Measurements from ENCODE around the gene LRRTM4. TPM values are rescaled to one million over a fixed set of nuclear protein-coding genes. Genes with fewer than 3 reads are reported as not detected.
"Not testable (repeated sequence)": the region's sequence is repeated elsewhere in the genome, so short reads cannot be mapped to it uniquely, and the experiment has no call there.

LRRTM4 gene
- polyA plus RNA-seq, 3 donors: 1.2 to 1.8 (median 1.8) TPM

GRCh38 chr2:77190721-77191346 is 331.3 kb downstream of the LRRTM4 start:
- no peak for DNase-seq (ENCODE audit: low read depth in 3 of 3, low spot score in 2 of 3)

GRCh38 chr2:77185052-77185451 is 337.1 kb downstream of the LRRTM4 start:
- no peak for DNase-seq (ENCODE audit: low read depth in 3 of 3, low spot score in 2 of 3)

GRCh38 chr2:77179297-77179696 is 342.9 kb downstream of the LRRTM4 start:
- no peak for DNase-seq (ENCODE audit: low read depth in 3 of 3, low spot score in 2 of 3)

GRCh38 chr2:77175266-77175780 is 346.9 kb downstream of the LRRTM4 start:
- DNase-seq (ENCODE audit: low read depth in 3 of 3, low spot score in 2 of 3): not testable (repeated sequence)

GRCh38 chr2:77169426-77169825 is 352.8 kb downstream of the LRRTM4 start:
- DNase-seq (ENCODE audit: low read depth in 3 of 3, low spot score in 2 of 3): no peak

- not testable (repeated sequence) for DNase-seq (ENCODE audit: low read depth in 3 of 3, low spot score in 2 of 3)
Observed at GRCh38 chr2:77164021-77164420, 358.2 kb downstream of the LRRTM4 start.

GRCh38 chr2:77161009-77161408 is 361.2 kb downstream of the LRRTM4 start:
- DNase-seq (ENCODE audit: low read depth in 3 of 3, low spot score in 2 of 3): no peak

- no peak for DNase-seq (ENCODE audit: low read depth in 3 of 3, low spot score in 2 of 3)
Observed at GRCh38 chr2:77156599-77156998, 365.6 kb downstream of the LRRTM4 start.

- DNase-seq (ENCODE audit: low read depth in 3 of 3, low spot score in 2 of 3): no peak
Observed at GRCh38 chr2:77155511-77155910, 366.7 kb downstream of the LRRTM4 start.

- DNase-seq (ENCODE audit: low read depth in 3 of 3, low spot score in 2 of 3): no peak
Observed at GRCh38 chr2:77149565-77149964, 372.6 kb downstream of the LRRTM4 start.

GRCh38 chr2:77147153-77147552 is 375.0 kb downstream of the LRRTM4 start:
- DNase-seq (ENCODE audit: low read depth in 3 of 3, low spot score in 2 of 3): no peak

- DNase-seq (ENCODE audit: low read depth in 3 of 3, low spot score in 2 of 3): no peak
Observed at GRCh38 chr2:77144772-77145171, 377.4 kb downstream of the LRRTM4 start.

GRCh38 chr2:77142141-77142540 is 380.0 kb downstream of the LRRTM4 start:
- DNase-seq (ENCODE audit: low read depth in 3 of 3, low spot score in 2 of 3): no peak

- not testable (repeated sequence) for DNase-seq (ENCODE audit: low read depth in 3 of 3, low spot score in 2 of 3)
Observed at GRCh38 chr2:77128479-77128878, 393.7 kb downstream of the LRRTM4 start.

- no peak for DNase-seq (ENCODE audit: low read depth in 3 of 3, low spot score in 2 of 3)
Observed at GRCh38 chr2:77127345-77127744, 394.8 kb downstream of the LRRTM4 start.

GRCh38 chr2:77121518-77121917 is 400.7 kb downstream of the LRRTM4 start:
- DNase-seq (ENCODE audit: low read depth in 3 of 3, low spot score in 2 of 3): no peak

GRCh38 chr2:77119333-77119732 is 402.8 kb downstream of the LRRTM4 start:
- no peak for DNase-seq (ENCODE audit: low read depth in 3 of 3, low spot score in 2 of 3)

GRCh38 chr2:77108915-77109314 is 413.3 kb downstream of the LRRTM4 start:
- no peak for DNase-seq (ENCODE audit: low read depth in 3 of 3, low spot score in 2 of 3)

GRCh38 chr2:77105008-77105407 is 417.2 kb downstream of the LRRTM4 start:
- no peak for DNase-seq (ENCODE audit: low read depth in 3 of 3, low spot score in 2 of 3)

GRCh38 chr2:77104554-77104953 is 417.6 kb downstream of the LRRTM4 start:
- DNase-seq (ENCODE audit: low read depth in 3 of 3, low spot score in 2 of 3): no peak

GRCh38 chr2:77102927-77103326 is 419.2 kb downstream of the LRRTM4 start:
- no peak for DNase-seq (ENCODE audit: low read depth in 3 of 3, low spot score in 2 of 3)

GRCh38 chr2:77101796-77102452 is 420.3 kb downstream of the LRRTM4 start:
- DNase-seq (ENCODE audit: low read depth in 3 of 3, low spot score in 2 of 3): no peak

Data from right renal cortex interstitium (tissue), 3 donors.